ENCODE results near the gene OR52E8.

Gene OR52E8

GRCh38 chr11:5847711-5848110, 9.8 kb downstream of the OR52E8 start:
- TF ChIP-seq POLR2AphosphoS5 (IDR thresholded peaks at IDR 0.05; ENCODE audit: low read depth) (no peak), SPI1 (IDR thresholded peaks at IDR 0.05; ENCODE audit: borderline replicate concordance, low read depth) (no peak), GABPA (IDR thresholded peaks at IDR 0.05; ENCODE audit: low read depth) (no peak), CTCF (IDR thresholded peaks at IDR 0.05; ENCODE audit: insufficient read depth, low read length) (no peak), REST (IDR thresholded peaks at IDR 0.05; ENCODE audit: insufficient replicate concordance, low read depth) (no peak)
- H3K27ac ChIP-seq (replicated peaks): no peak overlapping the region
- no peaks in the 10 kb centered on the region for H3K27me3 ChIP-seq (ENCODE audit: insufficient read depth, poor library complexity, severe bottlenecking)
- no peak for DNase-seq (ENCODE audit: low read depth in 1 of 2, low spot score in 1 of 2)
- H3K4me3 ChIP-seq (replicated peaks; ENCODE audit: insufficient read depth, low read length): no peak overlapping the region

- Histone ChIP-seq H3K27me3 (ENCODE audit: insufficient read depth, poor library complexity, severe bottlenecking) (no peaks in the 10 kb centered on the region), H3K27ac (replicated peaks) (no peak overlapping the region), H3K4me3 (replicated peaks; ENCODE audit: insufficient read depth, low read length) (no peak overlapping the region)
- DNase-seq (ENCODE audit: low read depth in 1 of 2, low spot score in 1 of 2): no peak
- TF ChIP-seq POLR2AphosphoS5 (IDR thresholded peaks at IDR 0.05; ENCODE audit: low read depth) (no peak), GABPA (IDR thresholded peaks at IDR 0.05; ENCODE audit: low read depth) (no peak), CTCF (IDR thresholded peaks at IDR 0.05; ENCODE audit: insufficient read depth, low read length) (no peak), SPI1 (IDR thresholded peaks at IDR 0.05; ENCODE audit: borderline replicate concordance, low read depth) (no peak), REST (IDR thresholded peaks at IDR 0.05; ENCODE audit: insufficient replicate concordance, low read depth) (no peak)
Measured at GRCh38 chr11:5846701-5847100, 10.8 kb downstream of the OR52E8 start.

- no peak within 1 kb of the TSS for H3K4me3 ChIP-seq (replicated peaks; ENCODE audit: insufficient read depth, low read length)
- no peak within 1 kb of the TSS for H3K27ac ChIP-seq (replicated peaks)
- no peak for TF ChIP-seq SPI1 (IDR thresholded peaks at IDR 0.05; ENCODE audit: borderline replicate concordance, low read depth)
- TF ChIP-seq CTCF (IDR thresholded peaks at IDR 0.05; ENCODE audit: insufficient read depth, low read length): no peak
- TF ChIP-seq REST (IDR thresholded peaks at IDR 0.05; ENCODE audit: insufficient replicate concordance, low read depth): no peak
- no peak for TF ChIP-seq POLR2AphosphoS5 (IDR thresholded peaks at IDR 0.05; ENCODE audit: low read depth)
- no peak for TF ChIP-seq GABPA (IDR thresholded peaks at IDR 0.05; ENCODE audit: low read depth)
- no peaks in the 10 kb centered on the region for H3K27me3 ChIP-seq (ENCODE audit: insufficient read depth, poor library complexity, severe bottlenecking)
- no peak for DNase-seq (ENCODE audit: low read depth in 1 of 2, low spot score in 1 of 2)
Measured at GRCh38 chr11:5841797-5842196, 15.7 kb downstream of the OR52E8 start, which contains the start of gene OR52E6. TSS of gene OR52E6 (minus strand) at chr11:5841897. CDS start at chr11:5841897, 0 bp downstream.
